ENCODE data around the gene ASB16. TPM values are rescaled to one million over a fixed set of nuclear protein-coding genes. Genes with fewer than 3 reads are reported as not detected.

ASB16 gene
- total and polyA plus RNA-seq, 9 of the 15 experiments (the other 6 are each of a cell fraction or from before 2014, with no cell fraction given): 0.03 to 0.07 TPM; not detected in 7

- TF ChIP-seq, protein P1, sequence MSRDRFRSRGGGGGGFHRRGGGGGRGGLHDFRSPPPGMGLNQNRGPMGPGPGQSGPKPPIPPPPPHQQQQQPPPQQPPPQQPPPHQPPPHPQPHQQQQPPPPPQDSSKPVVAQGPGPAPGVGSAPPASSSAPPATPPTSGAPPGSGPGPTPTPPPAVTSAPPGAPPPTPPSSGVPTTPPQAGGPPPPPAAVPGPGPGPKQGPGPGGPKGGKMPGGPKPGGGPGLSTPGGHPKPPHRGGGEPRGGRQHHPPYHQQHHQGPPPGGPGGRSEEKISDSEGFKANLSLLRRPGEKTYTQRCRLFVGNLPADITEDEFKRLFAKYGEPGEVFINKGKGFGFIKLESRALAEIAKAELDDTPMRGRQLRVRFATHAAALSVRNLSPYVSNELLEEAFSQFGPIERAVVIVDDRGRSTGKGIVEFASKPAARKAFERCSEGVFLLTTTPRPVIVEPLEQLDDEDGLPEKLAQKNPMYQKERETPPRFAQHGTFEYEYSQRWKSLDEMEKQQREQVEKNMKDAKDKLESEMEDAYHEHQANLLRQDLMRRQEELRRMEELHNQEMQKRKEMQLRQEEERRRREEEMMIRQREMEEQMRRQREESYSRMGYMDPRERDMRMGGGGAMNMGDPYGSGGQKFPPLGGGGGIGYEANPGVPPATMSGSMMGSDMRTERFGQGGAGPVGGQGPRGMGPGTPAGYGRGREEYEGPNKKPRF (IDR thresholded peaks at IDR 0.05; ENCODE audit: low read depth, low read length): no peak
- TF ChIP-seq RAD51 (IDR thresholded peaks at IDR 0.05; ENCODE audit: borderline replicate concordance, low read depth): no peak
- TF ChIP-seq SRF (CRISPR knock-in tag; IDR thresholded peaks at IDR 0.05): no peak
- no peak for TF ChIP-seq EHMT2 (IDR thresholded peaks at IDR 0.05)
- 0 out of 2 replicates have a peak, but pooled peaks have one; percentile 42 for TF ChIP-seq GATAD2B (IDR thresholded peaks at IDR 0.05; ENCODE audit: borderline replicate concordance)
- TF ChIP-seq, protein P2, sequence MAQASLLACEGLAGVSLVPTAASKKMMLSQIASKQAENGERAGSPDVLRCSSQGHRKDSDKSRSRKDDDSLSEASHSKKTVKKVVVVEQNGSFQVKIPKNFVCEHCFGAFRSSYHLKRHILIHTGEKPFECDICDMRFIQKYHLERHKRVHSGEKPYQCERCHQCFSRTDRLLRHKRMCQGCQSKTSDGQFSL (CRISPR knock-in tag; IDR thresholded peaks at IDR 0.05): no peak
- TF ChIP-seq, protein P2 (tag; IDR thresholded peaks at IDR 0.05): peak in 1 of 2 experiments; percentile 82; a peak in 2 of 4 replicates
- no peak for TF ChIP-seq ARHGAP35 (IDR thresholded peaks at IDR 0.05; ENCODE audit: partially characterized antibody)
- no peak for TF ChIP-seq CREB5 (CRISPR knock-in tag; IDR thresholded peaks at IDR 0.05)
- TF ChIP-seq GTF2E2 (tag; IDR thresholded peaks at IDR 0.05): peak; percentile 35; the same call in 1 of the 2 replicates
- TF ChIP-seq ID3 (CRISPR knock-in tag; IDR thresholded peaks at IDR 0.05): no peak
- no peak for TF ChIP-seq ID3 (tag; IDR thresholded peaks at IDR 0.05)
- no peak for TF ChIP-seq NFRKB (IDR thresholded peaks at IDR 0.05; ENCODE audit: low read depth)
- TF ChIP-seq FOS (IDR thresholded peaks at IDR 0.05; ENCODE audit: extremely low read depth, insufficient read length): no peak
- TF ChIP-seq, protein P3, sequence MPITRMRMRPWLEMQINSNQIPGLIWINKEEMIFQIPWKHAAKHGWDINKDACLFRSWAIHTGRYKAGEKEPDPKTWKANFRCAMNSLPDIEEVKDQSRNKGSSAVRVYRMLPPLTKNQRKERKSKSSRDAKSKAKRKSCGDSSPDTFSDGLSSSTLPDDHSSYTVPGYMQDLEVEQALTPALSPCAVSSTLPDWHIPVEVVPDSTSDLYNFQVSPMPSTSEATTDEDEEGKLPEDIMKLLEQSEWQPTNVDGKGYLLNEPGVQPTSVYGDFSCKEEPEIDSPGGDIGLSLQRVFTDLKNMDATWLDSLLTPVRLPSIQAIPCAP (CRISPR knock-in tag; IDR thresholded peaks at IDR 0.05; ENCODE audit: borderline replicate concordance): no peak
- no peak for TF ChIP-seq RAD21 (CRISPR knock-in tag; conservative IDR thresholded peaks at IDR 0.05 in 1 of 2, IDR thresholded peaks at IDR 0.05 in 1 of 2)
- TF ChIP-seq POLR3A (IDR thresholded peaks at IDR 0.05; ENCODE audit: borderline replicate concordance, extremely low read depth, insufficient read depth, insufficient read length): no peak
- no peak for TF ChIP-seq XRCC3 (IDR thresholded peaks at IDR 0.05)
- TF ChIP-seq TAL1 (IDR thresholded peaks at IDR 0.05): no peak
These were observed 49.2 kb downstream of the ASB16 start, which contains the start of gene UBTF (continued) for GRCh38 chr17:44219616-44220212.
